RWPE1 (cell line): Measurements from ENCODE around the gene POLR3E.

ENCODE experiments used
- CTCF ChIA-PET: fragments of 350-600 bp; sonication (Branson Sonifier 250); formaldehyde crosslinking; extraction: SDS; loops from one replicate; lab custom pipeline; 2021; lab: Yijun Ruan, JAX
- POLR2A ChIA-PET: fragments of 400-600 bp; formaldehyde crosslinking; extraction: SDS; loops from one replicate; lab custom pipeline; 2020; ENCODE audit warnings: antibody characterized with exemption; ENCODE audit not compliant: low non-redundant PET; lab: Yijun Ruan, JAX
- DNase-seq: peaks from one replicate; pipeline ENCODE4 v3.0.0; 2012; ENCODE audit warnings: low spot score
- H3K27ac ChIP-seq: fragments of 450-650 bp; 2 replicates; pipeline ENCODE4 v1.5.1; 2017
- TF ChIP-seq, protein P1 (sequence below): fragments of 450-650 bp; conservative IDR thresholded peaks from 2 replicates; pipeline ENCODE4 v1.5.1; 2017; ENCODE audit warnings: low read depth, mild to moderate bottlenecking

POLR3E gene

GRCh38 chr16:22320572-22321339 is 23.5 kb downstream of the POLR3E start:
- POLR2A ChIA-PET, result no interaction called here
- H3K27ac ChIP-seq, result no peak overlapping the region
- no peak for DNase-seq
- TF ChIP-seq, protein P1, sequence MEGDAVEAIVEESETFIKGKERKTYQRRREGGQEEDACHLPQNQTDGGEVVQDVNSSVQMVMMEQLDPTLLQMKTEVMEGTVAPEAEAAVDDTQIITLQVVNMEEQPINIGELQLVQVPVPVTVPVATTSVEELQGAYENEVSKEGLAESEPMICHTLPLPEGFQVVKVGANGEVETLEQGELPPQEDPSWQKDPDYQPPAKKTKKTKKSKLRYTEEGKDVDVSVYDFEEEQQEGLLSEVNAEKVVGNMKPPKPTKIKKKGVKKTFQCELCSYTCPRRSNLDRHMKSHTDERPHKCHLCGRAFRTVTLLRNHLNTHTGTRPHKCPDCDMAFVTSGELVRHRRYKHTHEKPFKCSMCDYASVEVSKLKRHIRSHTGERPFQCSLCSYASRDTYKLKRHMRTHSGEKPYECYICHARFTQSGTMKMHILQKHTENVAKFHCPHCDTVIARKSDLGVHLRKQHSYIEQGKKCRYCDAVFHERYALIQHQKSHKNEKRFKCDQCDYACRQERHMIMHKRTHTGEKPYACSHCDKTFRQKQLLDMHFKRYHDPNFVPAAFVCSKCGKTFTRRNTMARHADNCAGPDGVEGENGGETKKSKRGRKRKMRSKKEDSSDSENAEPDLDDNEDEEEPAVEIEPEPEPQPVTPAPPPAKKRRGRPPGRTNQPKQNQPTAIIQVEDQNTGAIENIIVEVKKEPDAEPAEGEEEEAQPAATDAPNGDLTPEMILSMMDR, result no peak
- CTCF ChIA-PET, result interaction anchor here (0.6 to 1.0 kb wide), 8 partner anchors 9 to 339 kb away, joined by 3 to 8 read pairs (median 4); no protein-coding TSS in a partner anchor

DNA sequence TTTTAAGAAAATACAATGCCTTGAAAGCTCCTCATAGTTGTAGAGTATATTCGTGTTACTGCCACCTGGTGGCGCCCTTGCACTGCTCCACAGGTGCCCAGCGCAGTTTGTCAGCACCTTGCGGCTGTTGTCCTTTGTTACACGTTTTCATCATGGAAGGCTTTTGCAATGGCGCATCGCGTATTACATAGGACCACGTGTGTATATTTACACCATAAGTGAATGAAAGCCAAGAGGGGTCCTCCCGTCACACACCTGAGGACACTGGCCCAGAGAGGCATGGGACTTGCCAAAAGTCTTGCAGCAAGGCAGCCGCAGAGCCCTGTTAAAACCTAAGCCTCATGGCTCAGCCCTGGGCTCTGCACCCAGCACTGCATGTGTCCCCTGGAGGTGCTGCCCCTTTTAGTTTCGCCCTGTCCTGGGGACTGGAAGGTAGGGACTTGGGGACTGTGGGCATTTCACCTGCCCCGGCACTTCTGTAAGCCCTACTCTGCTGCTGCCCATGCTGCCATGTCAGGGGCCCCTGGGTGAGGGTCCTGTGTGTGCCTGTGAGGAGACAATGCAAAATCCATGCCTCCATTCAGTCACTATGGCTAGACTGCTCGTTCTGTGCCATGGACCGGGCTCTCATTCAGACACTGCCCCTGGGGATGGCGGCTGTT is 24.3 kb downstream of the POLR3E start:
- peak; percentile 57 for DNase-seq

DNA sequence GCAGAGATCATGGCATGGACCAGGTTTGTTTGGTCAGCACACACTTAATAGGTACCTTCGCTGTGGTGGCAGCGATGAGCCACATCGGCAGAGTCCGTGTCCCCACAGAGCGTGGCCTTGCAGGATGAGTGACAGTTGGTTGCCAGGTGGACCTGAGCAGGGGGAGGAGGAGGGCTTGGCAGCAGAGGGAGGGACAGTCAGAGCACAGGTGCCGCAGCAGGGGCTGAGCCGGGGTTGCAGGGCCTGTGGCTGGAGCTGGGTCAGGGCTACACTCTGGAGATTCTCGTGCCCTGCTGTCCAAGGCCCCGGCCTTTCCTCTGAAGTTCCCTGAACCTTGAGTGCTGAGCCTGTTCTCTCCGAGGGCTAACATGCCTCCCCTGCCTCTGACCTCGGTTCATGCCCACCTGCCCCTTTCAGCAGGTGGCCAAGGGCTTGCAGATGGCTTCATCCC is 24.8 kb downstream of the POLR3E start:
- TF ChIP-seq, protein P1, result no peak
- DNase-seq, result no peak
- H3K27ac ChIP-seq, result 0 out of 2 replicates have a peak overlapping the region, but pooled peaks have one; percentile 7
- ChIA-PET POLR2A (no interaction called here), CTCF (no interaction called here)

More for the DNA sequence above, 24.3 kb downstream of the POLR3E start:
- ChIA-PET POLR2A (no interaction called here), CTCF (interaction anchor here (0.6 to 1.0 kb wide), 8 partner anchors 8 to 340 kb away, joined by 3 to 8 read pairs (median 4); no protein-coding TSS in a partner anchor)
- TF ChIP-seq, protein P1, result peak; percentile 92
- 0 out of 2 replicates have a peak overlapping the region, but pooled peaks have one; percentile 7 for H3K27ac ChIP-seq

- ChIA-PET CTCF (no interaction called here), POLR2A (no interaction called here)
- H3K27ac ChIP-seq, result no peak overlapping the region
- TF ChIP-seq, protein P1, result no peak
- DNase-seq, result no peak
These were observed 25.5 kb downstream of the POLR3E start for GRCh38 chr16:22322741-22323140.

GRCh38 chr16:22323173-22323958 is 26.2 kb downstream of the POLR3E start:
- ChIA-PET POLR2A (no interaction called here), CTCF (no interaction called here)
- no peak overlapping the region for H3K27ac ChIP-seq
- TF ChIP-seq, protein P1, result no peak
- DNase-seq, result no peak
